AG08396 (cell line): ENCODE data around the gene ROMO1.
"Not testable (repeated sequence)": the region's sequence is repeated elsewhere in the genome, so short reads cannot be mapped to it uniquely, and the experiment has no call there.

Experiments used
- DNase-seq: peaks from one replicate; pipeline ENCODE4 v3.0.0; 2012; ENCODE audit warnings: low spot score, mixed read lengths

ROMO1 gene

DNA sequence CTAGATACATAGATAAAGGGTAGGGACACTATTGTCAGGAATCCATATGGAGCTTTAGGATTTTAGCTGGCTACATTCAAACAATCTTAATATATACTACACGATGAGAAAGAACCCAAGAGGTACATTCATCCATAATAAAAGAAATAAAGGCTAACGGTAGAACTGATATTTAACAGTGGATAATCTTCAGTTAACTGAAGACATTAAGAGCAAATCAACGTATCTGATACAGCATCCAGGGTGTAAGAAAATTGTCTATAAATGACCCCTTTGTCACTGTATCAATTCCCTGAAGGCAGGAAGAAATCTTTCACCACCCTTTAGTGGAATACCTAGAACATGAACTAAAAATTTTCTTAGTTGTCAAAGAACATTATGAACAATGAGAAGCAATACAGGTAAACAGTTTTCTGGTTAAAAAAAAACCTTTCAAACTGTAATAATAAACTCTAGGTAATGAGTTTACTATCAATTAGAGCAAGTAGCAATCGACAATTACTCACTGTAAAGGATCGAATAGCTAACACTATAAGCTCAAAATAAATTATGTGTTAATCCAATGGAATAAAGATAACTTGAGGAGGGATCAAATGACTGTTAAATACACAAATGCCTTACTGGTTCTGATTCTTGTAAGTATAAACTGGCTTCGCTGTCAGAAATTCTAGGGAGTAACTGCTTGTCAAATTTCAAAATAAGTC lies 11.8 kb downstream of the ROMO1 start:
- DNase-seq = no peak

- no peak for DNase-seq
Observed at GRCh38 chr20:35711588-35712209, 12.5 kb downstream of the ROMO1 start.

DNA sequence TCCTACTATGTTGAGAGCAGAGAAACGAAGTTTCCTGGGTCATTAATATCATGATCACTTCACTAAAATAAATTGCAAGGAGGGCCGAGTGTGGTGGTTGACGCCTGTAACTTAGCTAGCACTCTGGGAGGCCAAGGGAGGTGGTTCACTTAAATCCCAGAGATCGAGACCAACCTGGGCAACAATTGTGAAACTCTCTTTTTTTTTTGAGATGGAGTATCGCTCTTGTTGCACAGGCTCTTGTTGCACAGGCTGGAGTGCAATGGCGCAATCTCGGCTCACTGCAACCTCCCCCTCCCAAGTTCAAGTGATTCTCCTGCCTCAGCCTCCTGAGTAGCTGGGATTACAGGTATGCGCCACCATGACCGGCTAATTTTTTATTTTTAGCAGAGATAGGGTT lies 13.9 kb downstream of the ROMO1 start:
- not testable (repeated sequence) for DNase-seq

- no peak for DNase-seq
Observed at GRCh38 chr20:35714127-35714526, 14.9 kb downstream of the ROMO1 start.

- no peak for DNase-seq
Observed at GRCh38 chr20:35715652-35716051, 16.4 kb downstream of the ROMO1 start.

GRCh38 chr20:35716330-35716729 lies 17.1 kb downstream of the ROMO1 start:
- no peak for DNase-seq

GRCh38 chr20:35718321-35718720 lies 19.1 kb downstream of the ROMO1 start:
- DNase-seq = not testable (repeated sequence)

DNA sequence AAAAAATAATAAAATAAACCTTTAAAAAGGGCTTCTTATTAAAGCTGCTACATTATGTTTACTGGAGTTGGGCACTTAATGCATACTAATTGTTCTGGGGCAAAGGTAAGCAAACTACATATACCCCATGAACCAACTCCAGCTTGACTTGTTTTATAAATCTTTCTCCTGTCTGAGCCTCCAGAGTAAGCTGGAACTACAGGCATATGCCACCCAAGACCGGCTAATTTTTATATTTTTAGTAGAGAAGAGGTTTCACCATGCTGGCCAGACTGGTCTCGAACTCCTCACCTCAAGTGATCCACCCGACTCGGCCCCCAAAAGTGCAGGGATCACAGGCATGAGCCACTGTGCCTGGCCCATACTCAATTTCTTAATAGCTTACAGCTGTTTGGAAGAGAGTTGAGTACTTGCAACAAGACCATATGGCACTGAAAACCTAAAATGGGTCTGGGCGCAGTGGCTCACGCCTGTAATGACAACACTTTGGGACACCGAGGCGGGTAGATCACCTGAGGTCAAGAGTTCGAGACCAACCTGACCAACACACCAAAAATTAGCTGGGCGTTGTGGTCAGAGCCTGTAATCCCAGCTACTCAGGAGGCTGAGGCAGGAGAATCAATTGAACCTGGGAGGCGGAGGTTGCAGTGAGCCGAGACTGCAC lies 19.9 kb downstream of the ROMO1 start:
- no peak for DNase-seq

DNA sequence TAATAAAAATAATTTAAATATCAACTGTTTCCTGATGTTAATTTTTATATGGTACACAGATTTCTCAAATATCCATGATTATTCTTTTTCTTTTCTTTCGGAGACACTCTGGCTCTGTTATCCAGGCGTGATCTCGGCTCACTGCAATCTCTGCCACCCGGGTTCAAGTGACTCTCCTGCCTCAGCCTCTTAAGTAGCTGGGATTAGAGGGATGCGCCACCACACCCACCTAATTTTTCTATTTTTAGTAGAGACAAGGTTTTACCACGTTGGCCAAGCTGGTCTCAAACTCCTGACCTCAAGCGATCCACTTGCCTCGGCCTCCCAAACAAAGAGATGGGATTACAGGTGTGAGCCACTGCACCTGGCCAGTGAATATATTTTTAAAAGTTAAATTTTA lies 20.5 kb downstream of the ROMO1 start:
- no peak for DNase-seq

- DNase-seq = no peak
Observed at GRCh38 chr20:35720165-35721123, 21.2 kb downstream of the ROMO1 start.

DNA sequence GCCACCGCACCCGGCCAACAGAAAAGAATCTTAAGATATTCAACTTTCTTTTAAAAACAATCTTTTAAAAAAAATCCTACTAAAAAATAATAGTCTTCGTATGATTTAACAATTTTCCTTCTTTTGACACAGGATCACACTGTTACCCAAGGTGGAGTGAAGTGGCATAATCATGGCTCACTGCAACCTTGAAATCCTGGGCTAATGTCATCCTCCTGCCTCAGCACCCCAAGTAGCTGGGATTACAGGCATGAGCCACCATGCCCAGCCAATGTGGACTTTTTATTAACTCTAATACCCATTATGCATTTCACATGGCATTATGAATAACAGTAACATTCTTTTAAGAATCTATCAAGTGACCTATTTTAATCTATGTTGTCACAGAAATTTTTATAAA lies 22.0 kb downstream of the ROMO1 start:
- no peak for DNase-seq

GRCh38 chr20:35721621-35722020 lies 22.4 kb downstream of the ROMO1 start:
- DNase-seq = no peak

DNA sequence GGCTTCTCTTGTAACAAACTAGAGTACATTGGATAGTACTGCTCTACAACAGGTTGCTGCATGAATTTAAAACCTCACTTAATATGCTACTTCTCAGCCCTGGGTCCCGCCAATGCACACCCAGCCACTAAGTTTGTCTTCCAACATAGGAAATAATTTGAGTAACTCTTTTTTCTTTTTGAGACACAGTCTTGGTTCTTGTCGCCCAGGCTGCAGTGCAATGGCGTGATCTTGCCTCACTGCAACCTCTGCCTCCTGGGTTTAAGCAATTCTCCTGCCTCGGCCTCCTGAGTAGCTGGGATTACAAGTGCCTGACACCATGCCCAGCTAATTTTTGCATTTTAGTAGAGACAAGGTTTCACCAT lies 24.1 kb downstream of the ROMO1 start:
- DNase-seq = not testable (repeated sequence)

DNA sequence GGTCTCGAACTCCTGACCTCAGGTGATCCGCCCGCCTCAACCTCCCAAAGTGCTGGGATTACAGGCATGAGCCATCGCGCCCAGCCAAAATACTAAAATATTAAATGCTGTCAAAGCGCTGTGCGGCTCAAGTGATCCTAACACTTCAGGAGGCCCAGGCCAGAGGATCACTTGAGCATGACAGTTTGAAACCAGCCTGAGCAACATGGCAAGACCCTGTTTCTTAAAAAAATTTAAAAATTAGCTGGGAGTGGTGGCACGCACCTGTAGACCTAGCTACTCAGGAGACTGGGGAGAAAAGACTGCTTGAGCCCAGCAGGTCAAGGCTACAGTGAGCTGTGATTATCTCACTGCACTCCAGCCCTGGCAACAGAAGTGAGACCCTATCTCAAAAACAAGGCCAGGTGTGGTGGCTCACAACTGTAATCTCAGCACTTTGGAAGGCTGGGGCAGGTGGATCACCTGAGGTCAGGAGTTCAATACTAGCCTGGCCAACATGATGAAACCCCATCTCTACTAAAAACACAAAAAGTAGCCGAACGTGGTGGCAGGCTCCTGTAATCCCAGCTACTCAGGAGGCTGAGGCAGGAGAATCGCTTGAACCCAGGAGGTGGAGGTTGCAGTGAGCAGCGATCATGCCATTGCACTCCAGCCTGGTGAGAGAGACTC lies 24.6 kb downstream of the ROMO1 start:
- DNase-seq = not testable (repeated sequence)

GRCh38 chr20:35724321-35725230 lies 25.4 kb downstream of the ROMO1 start:
- DNase-seq = no peak

- no peak for DNase-seq
Observed at GRCh38 chr20:35726842-35727711, 27.9 kb downstream of the ROMO1 start.

DNA sequence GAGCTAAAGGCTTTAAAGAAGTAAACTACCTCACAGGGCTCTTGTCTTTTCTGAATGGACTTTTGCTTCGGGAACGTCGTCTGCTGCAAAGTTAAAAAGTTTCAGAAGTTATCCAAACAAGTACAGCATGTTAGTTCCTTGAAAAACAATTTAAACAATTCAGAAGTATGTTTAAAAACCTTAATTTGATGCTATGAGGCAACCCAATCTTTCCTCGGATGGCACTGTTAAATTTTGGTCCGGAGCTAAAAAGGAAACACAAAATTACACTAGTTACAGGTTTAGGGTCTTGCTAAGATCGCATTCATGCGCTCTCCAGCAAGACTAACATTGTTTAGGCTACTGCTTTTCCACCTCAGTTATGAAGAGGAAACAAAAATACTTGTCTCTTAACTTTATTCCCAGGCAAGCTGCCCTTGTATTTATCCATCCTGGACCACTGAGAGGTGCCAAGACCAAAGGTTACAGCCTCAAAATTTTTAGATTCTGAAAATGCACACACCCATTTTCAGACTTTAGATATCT lies 30.1 kb downstream of the ROMO1 start:
- DNase-seq = no peak

- no peak for DNase-seq
Observed at GRCh38 chr20:35729836-35730582, 30.8 kb downstream of the ROMO1 start.
